HCT116 (cell line): ENCODE results near the gene MSI2. TPM values are rescaled to one million over a fixed set of nuclear protein-coding genes. Genes with fewer than 3 reads are reported as not detected.
"Not testable (repeated sequence)": the region's sequence is repeated elsewhere in the genome, so short reads cannot be mapped to it uniquely, and the experiment has no call there.

Experiments
- ATAC-seq: fragments of 200-7000 bp; cut with Tn5 transposase; 2 replicates; pipeline ENCODE4 v1.9.1; 2020; ENCODE audit warnings: mild to moderate bottlenecking, moderate library complexity
- BruUV-seq: library from RNA; stranded (reverse); fragments of 400-500 nt; replicated peaks from 2 replicates; lab custom pipeline; 2021; lab: Mats Ljungman, UMichigan
- CTCF ChIA-PET: fragments of 300-600 bp; sonication (Branson Sonifier 250); formaldehyde crosslinking; loops from one replicate; lab custom pipeline; 2021; ENCODE audit warnings: antibody characterized with exemption; lab: Charles Lee
- POLR2A ChIA-PET: fragments of 300-600, 350-600 bp; sonication (Branson Sonifier 250); formaldehyde crosslinking; loops from one replicate; lab custom pipeline; 2021; ENCODE audit warnings: antibody characterized with exemption; lab: Charles Lee
- RAD21 ChIA-PET, 2 experiments: fragments of 300-600 bp; sonication (Branson Sonifier 250); formaldehyde crosslinking; loops; one replicate each; lab custom pipeline; 2023; ENCODE audit warnings: low total read pairs in 2 of 2; ENCODE audit not compliant: uncharacterized antibody in 2 of 2, unreplicated experiment in 2 of 2, low non-redundant PET in 1 of 2; lab: Charles Lee
- DNase-seq: peaks from one replicate; pipeline ENCODE4 v3.0.0-alpha.2; 2010; ENCODE audit warnings: low read depth, low spot score
- H2AFZ ChIP-seq: fragments of 200-600 bp; shearing (Covaris generic), sonication (generic); 2 replicates; pipeline ENCODE4 v1.6.1; 2017; ENCODE audit warnings: low read depth, mixed run types, mixed read lengths, antibody characterized with exemption, low read length; ENCODE audit not compliant: poor library complexity, severe bottlenecking
- H3K27ac ChIP-seq: 2 replicates; pipeline ENCODE4 v1.5.1; 2012; ENCODE audit warnings: low read depth, low read length
- H3K27me3 ChIP-seq: fragments of 200-600 bp; sonication (generic); 2 replicates; pipeline ENCODE4 v1.6.1; 2016; ENCODE audit warnings: mixed run types, low read length, mixed read lengths; ENCODE audit not compliant: insufficient read depth
- H3K36me3 ChIP-seq, 2 experiments: fragments of 200-500 bp in 1 of 2; fragments of 200-600 bp in 1 of 2; sonication (Bioruptor generic) in 1 of 2; sonication (generic) in 1 of 2; 2 replicates each; pipeline versions ENCODE4 v1.5.1 to v1.6.1; 2014 to 2016; ENCODE audit warnings: low read length in 2 of 2, inconsistent platforms in 1 of 2, mixed read lengths in 1 of 2, mixed run types in 1 of 2; ENCODE audit not compliant: insufficient read depth in 2 of 2, control insufficient read depth in 1 of 2
- H3K4me1 ChIP-seq, 2 experiments: fragments of 200-600 bp in 1 of 2; sonication (generic) in 1 of 2; 2 replicates each; pipeline versions ENCODE4 v1.5.1 to v1.6.1; 2012 to 2017; ENCODE audit warnings: low read length in 2 of 2, inconsistent platforms in 1 of 2, mild to moderate bottlenecking in 1 of 2, mixed read lengths in 1 of 2, mixed run types in 1 of 2, moderate library complexity in 1 of 2; ENCODE audit not compliant: insufficient read depth in 2 of 2, control insufficient read depth in 1 of 2
- H3K4me2 ChIP-seq: fragments of 200-600 bp; sonication (generic); 2 replicates; pipeline ENCODE4 v1.6.1; 2017; ENCODE audit warnings: mixed run types, low read length, mixed read lengths
- H3K4me3 ChIP-seq, 2 experiments: fragments of 200-600 bp in 1 of 2; sonication (generic) in 1 of 2; replicated peaks in 1 of 2; 2 replicates each; pipeline ENCODE4 v1.5.1; 2011 to 2016; ENCODE audit warnings: low read length in 2 of 2, control low read depth in 1 of 2, low read depth in 1 of 2, mild to moderate bottlenecking in 1 of 2, mixed read lengths in 1 of 2, mixed run types in 1 of 2
- H3K79me2 ChIP-seq: fragments of 200-600 bp; sonication (generic); 2 replicates; pipeline ENCODE4 v1.6.1; 2017; ENCODE audit warnings: mild to moderate bottlenecking, mixed run types, low read length, moderate library complexity, mixed read lengths; ENCODE audit not compliant: insufficient read depth
- H3K9ac ChIP-seq: fragments of 200-600 bp; sonication (generic); 2 replicates; pipeline ENCODE4 v1.6.1; 2016; ENCODE audit warnings: low read length, mixed read lengths
- H3K9me2 ChIP-seq: fragments of 200-600 bp; sonication (generic), shearing (Covaris generic); 2 replicates; pipeline ENCODE4 v1.6.1; 2017; ENCODE audit warnings: mixed run types, mild to moderate bottlenecking, moderate library complexity; ENCODE audit not compliant: insufficient read depth
- H3K9me3 ChIP-seq, 2 experiments: fragments of 200-500 bp in 1 of 2; fragments of 200-600 bp in 1 of 2; sonication (Bioruptor generic) in 1 of 2; sonication (generic) in 1 of 2; 2 replicates each; pipeline ENCODE4 v1.6.1; 2014 to 2017; ENCODE audit warnings: low read length in 2 of 2, mixed read lengths in 2 of 2, inconsistent platforms in 1 of 2, low read depth in 1 of 2, mild to moderate bottlenecking in 1 of 2, mixed run types in 1 of 2, moderate library complexity in 1 of 2; ENCODE audit not compliant: control insufficient read depth in 1 of 2, insufficient read depth in 1 of 2
- H4K20me1 ChIP-seq: fragments of 200-600 bp; sonication (generic), shearing (Covaris generic); 2 replicates; pipeline ENCODE4 v1.6.1; 2017; ENCODE audit warnings: mixed run types, mild to moderate bottlenecking, moderate library complexity; ENCODE audit not compliant: insufficient read depth
- EGR1 ChIP-seq: IDR thresholded peaks from 2 replicates; pipeline ENCODE4 v1.6.1; 2012; ENCODE audit warnings: low read depth
- ELF1 ChIP-seq: IDR thresholded peaks from 2 replicates; pipeline ENCODE4 v1.6.1; 2012; ENCODE audit warnings: low read depth, borderline replicate concordance
- EZH2phosphoT487 ChIP-seq: fragments of 200-600 bp; IDR thresholded peaks from 2 replicates; pipeline ENCODE4 v1.6.1; 2018; ENCODE audit warnings: antibody characterized with exemption, borderline replicate concordance
- FOSL1 ChIP-seq: IDR thresholded peaks from 2 replicates; pipeline ENCODE4 v1.6.1; 2012; ENCODE audit warnings: low read depth
- JUND ChIP-seq: IDR thresholded peaks from 2 replicates; pipeline ENCODE4 v1.6.1; 2012
- POLR2A ChIP-seq: IDR thresholded peaks from 2 replicates; pipeline ENCODE4 v1.7.0; 2011; ENCODE audit warnings: borderline replicate concordance; ENCODE audit not compliant: insufficient read depth, insufficient read length; ENCODE audit errors: extremely low read depth
- RAD21 ChIP-seq: IDR thresholded peaks from 2 replicates; pipeline ENCODE4 v1.6.1; 2012; ENCODE audit warnings: low read depth, mild to moderate bottlenecking
- SIN3A ChIP-seq: IDR thresholded peaks from 2 replicates; pipeline ENCODE4 v1.6.1; 2012; ENCODE audit warnings: low read depth
- SP1 ChIP-seq: IDR thresholded peaks from 2 replicates; pipeline ENCODE4 v1.6.1; 2012; ENCODE audit warnings: low read depth
- SRF ChIP-seq: IDR thresholded peaks from 2 replicates; pipeline ENCODE4 v1.6.1; 2012; ENCODE audit warnings: low read depth
- TCF7L2 ChIP-seq: IDR thresholded peaks from 2 replicates; pipeline ENCODE4 v1.7.0; 2011; ENCODE audit warnings: borderline replicate concordance, inconsistent platforms; ENCODE audit not compliant: insufficient read depth, insufficient read length; ENCODE audit errors: extremely low read depth
- intact Hi-C: fragments of 100-400 bp; cut with micrococcal nuclease; formaldehyde crosslinking; loops from 2 replicates; pipeline ENCODE4 v1.10.0; 2022
- total RNA-seq: library from RNA; stranded (reverse); gene quantifications from one replicate; pipeline ENCODE4 v1.2.1, GENCODE V29; 2021; ENCODE audit not compliant: unreplicated experiment
- TF ChIP-seq, protein P1 (sequence below), 3 experiments: fragments of 200-600 bp in 1 of 3; sonication (generic) in 1 of 3; IDR thresholded peaks in 2 of 3; conservative IDR thresholded peaks in 1 of 3; 2 replicates each; pipeline ENCODE4 v1.5.1; 2012 to 2017; ENCODE audit warnings: low read depth in 2 of 3, low read length in 2 of 3, antibody characterized with exemption in 1 of 3, borderline replicate concordance in 1 of 3, control low read depth in 1 of 3, mild to moderate bottlenecking in 1 of 3, mixed read lengths in 1 of 3, mixed run types in 1 of 3, moderate library complexity in 1 of 3; ENCODE audit not compliant: insufficient read depth in 1 of 3
- TF ChIP-seq, protein P2 (sequence below): IDR thresholded peaks from 2 replicates; pipeline ENCODE4 v1.6.1; 2012
- TF ChIP-seq, protein P3 (sequence below): IDR thresholded peaks from 2 replicates; pipeline ENCODE4 v1.6.1; 2012
- TF ChIP-seq, protein P4 (sequence below): IDR thresholded peaks from 2 replicates; pipeline ENCODE4 v1.6.1; 2011; ENCODE audit warnings: mild to moderate bottlenecking, low read length, moderate library complexity; ENCODE audit not compliant: insufficient replicate concordance; ENCODE audit errors: extremely low read depth

The MSI2 gene
- total RNA-seq, 1 experiment from 2014 or later, result 137 TPM

DNA sequence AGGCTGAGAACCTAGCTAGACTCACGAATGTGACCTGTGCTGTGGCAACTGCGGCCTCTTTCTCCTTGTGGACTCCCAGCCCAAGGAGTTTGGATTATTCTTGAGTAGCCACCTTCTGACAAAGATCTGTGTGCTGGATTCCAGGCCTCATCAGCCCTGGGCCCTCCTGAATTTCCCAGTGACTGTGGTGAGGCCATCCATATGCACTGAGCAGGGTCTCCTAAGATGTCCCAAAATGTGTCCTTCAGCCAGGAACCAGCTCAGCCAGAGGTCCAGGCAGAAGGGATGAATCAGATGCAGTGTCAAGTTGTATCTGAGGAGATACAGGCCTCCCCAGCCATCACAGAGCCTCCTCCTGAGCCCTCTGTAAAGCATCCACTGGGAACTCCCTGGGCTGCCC lies 364.3 kb downstream of the MSI2 start:
- RAD21 ChIA-PET, result no interaction called here
- Histone ChIP-seq H3K27me3 (no peaks in the 10 kb centered on the region), H3K9ac (no peak overlapping the region), H3K4me1 (peaks cover 2 to 7% of the 10 kb centered on the region in 2 experiments; a peak in 1 of 4 replicates), H4K20me1 (no peaks in the 10 kb centered on the region), H3K79me2 (no peaks in the 10 kb centered on the region), H3K4me3 (no peak overlapping the region), H3K9me2 (no peaks in the 10 kb centered on the region), H3K4me2 (no peak overlapping the region), H2AFZ (no peak overlapping the region), H3K9me3 (peaks cover 0 to 7% of the 10 kb centered on the region in 2 experiments; a peak in 1 of 4 replicates), H3K36me3 (peaks cover 2 to 5% of the 10 kb centered on the region in 2 experiments; a peak in 2 of 4 replicates), H3K27ac (no peak overlapping the region)
- no TSS peak for BruUV-seq
- ATAC-seq (no peak), DNase-seq (no peak)
- POLR2A ChIA-PET, result no interaction called here
- TF ChIP-seq TCF7L2 (no peak), RAD21 (no peak), POLR2A (no peak), SP1 (no peak), FOSL1 (no peak), EGR1 (no peak), SRF (no peak), ELF1 (no peak), EZH2phosphoT487 (no peak), SIN3A (no peak), JUND (no peak)
- TF ChIP-seq, protein P1, sequence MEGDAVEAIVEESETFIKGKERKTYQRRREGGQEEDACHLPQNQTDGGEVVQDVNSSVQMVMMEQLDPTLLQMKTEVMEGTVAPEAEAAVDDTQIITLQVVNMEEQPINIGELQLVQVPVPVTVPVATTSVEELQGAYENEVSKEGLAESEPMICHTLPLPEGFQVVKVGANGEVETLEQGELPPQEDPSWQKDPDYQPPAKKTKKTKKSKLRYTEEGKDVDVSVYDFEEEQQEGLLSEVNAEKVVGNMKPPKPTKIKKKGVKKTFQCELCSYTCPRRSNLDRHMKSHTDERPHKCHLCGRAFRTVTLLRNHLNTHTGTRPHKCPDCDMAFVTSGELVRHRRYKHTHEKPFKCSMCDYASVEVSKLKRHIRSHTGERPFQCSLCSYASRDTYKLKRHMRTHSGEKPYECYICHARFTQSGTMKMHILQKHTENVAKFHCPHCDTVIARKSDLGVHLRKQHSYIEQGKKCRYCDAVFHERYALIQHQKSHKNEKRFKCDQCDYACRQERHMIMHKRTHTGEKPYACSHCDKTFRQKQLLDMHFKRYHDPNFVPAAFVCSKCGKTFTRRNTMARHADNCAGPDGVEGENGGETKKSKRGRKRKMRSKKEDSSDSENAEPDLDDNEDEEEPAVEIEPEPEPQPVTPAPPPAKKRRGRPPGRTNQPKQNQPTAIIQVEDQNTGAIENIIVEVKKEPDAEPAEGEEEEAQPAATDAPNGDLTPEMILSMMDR (IDR thresholded peaks at IDR 0.05 in 2 of 3, conservative IDR thresholded peaks at IDR 0.05 in 1 of 3; ENCODE audit: borderline replicate concordance in 1 of 3, insufficient read depth in 1 of 3, low read depth in 2 of 3, low read length in 2 of 3), result no peak
- TF ChIP-seq, protein P2, sequence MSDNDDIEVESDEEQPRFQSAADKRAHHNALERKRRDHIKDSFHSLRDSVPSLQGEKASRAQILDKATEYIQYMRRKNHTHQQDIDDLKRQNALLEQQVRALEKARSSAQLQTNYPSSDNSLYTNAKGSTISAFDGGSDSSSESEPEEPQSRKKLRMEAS, result no peak
- TF ChIP-seq, protein P3, sequence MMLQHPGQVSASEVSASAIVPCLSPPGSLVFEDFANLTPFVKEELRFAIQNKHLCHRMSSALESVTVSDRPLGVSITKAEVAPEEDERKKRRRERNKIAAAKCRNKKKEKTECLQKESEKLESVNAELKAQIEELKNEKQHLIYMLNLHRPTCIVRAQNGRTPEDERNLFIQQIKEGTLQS, result no peak
- TF ChIP-seq, protein P4, sequence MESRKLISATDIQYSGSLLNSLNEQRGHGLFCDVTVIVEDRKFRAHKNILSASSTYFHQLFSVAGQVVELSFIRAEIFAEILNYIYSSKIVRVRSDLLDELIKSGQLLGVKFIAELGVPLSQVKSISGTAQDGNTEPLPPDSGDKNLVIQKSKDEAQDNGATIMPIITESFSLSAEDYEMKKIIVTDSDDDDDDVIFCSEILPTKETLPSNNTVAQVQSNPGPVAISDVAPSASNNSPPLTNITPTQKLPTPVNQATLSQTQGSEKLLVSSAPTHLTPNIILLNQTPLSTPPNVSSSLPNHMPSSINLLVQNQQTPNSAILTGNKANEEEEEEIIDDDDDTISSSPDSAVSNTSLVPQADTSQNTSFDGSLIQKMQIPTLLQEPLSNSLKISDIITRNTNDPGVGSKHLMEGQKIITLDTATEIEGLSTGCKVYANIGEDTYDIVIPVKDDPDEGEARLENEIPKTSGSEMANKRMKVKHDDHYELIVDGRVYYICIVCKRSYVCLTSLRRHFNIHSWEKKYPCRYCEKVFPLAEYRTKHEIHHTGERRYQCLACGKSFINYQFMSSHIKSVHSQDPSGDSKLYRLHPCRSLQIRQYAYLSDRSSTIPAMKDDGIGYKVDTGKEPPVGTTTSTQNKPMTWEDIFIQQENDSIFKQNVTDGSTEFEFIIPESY, result no peak
- CTCF ChIA-PET, result interaction anchor here (1.4 kb wide), 1 partner anchor 23 kb away, joined by 5 read pairs; no protein-coding TSS in a partner anchor
- intact Hi-C loops, result no loop called here

DNA sequence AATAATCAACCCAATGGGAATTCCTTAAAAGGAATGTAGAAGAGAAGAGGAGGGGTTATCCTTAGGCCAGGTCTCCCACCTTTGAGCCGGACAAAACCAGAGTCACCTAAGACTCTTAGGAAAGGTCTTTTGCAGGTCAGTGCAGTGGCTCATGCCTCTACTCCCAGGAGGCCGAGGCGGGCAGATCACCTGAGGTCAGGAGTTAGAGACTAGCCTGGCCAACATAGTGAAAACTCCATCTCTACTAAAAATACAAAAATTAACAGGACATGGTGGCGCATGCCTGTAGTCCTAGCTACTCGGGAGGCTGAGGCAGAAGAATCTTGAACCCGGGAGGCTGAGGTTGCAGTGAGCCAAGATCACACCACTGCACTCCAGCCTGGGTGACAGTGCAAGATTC lies 365.5 kb downstream of the MSI2 start:
- H3K9ac ChIP-seq, H3K27me3 ChIP-seq, H3K79me2 ChIP-seq, H4K20me1 ChIP-seq, BruUV-seq, H3K9me2 ChIP-seq, POLR2A ChIA-PET, H2AFZ ChIP-seq, H3K4me1 ChIP-seq, ATAC-seq, CTCF ChIA-PET, H3K4me2 ChIP-seq, H3K27ac ChIP-seq, H3K9me3 ChIP-seq, intact Hi-C loops, DNase-seq, H3K4me3 ChIP-seq, RAD21 ChIA-PET, H3K36me3 ChIP-seq: not testable (repeated sequence)
